GM21381 (cell line): ENCODE results near the gene DNAJB6.
"Not testable (repeated sequence)": the region's sequence is repeated elsewhere in the genome, so short reads cannot be mapped to it uniquely, and the experiment has no call there.

ENCODE experiments used
- ATAC-seq: cut with Tn5 transposase; IDR thresholded peaks from one replicate; pipeline ENCODE4 v1.9.1; 2021; ENCODE audit warnings: mild to moderate bottlenecking, moderate library complexity; ENCODE audit not compliant: unreplicated experiment

Gene DNAJB6

DNA sequence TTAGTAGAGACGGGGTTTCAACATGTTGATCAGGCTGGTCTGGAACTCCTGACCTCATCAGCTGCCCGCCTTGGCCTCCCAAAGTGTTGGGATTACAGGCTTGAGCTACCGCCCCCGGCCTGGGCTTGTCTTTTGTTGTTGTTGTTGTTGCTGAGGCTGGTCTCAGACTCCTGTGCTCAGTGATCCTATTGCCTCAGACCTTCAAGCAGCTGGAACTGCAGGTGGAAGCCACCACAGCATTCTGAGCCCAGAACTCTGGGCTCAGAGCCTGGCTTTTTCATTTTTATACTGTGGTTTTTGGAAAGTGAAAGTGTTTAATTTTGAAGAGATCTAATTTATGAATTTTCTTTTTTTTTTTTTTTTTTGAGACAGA lies 16.2 kb upstream of the DNAJB6 start:
- no peak for ATAC-seq

GRCh38 chr7:157323401-157323800 lies 13.4 kb upstream of the DNAJB6 start:
- no peak for ATAC-seq

- ATAC-seq: no peak
Observed at GRCh38 chr7:157329447-157329846, 7.4 kb upstream of the DNAJB6 start.

DNA sequence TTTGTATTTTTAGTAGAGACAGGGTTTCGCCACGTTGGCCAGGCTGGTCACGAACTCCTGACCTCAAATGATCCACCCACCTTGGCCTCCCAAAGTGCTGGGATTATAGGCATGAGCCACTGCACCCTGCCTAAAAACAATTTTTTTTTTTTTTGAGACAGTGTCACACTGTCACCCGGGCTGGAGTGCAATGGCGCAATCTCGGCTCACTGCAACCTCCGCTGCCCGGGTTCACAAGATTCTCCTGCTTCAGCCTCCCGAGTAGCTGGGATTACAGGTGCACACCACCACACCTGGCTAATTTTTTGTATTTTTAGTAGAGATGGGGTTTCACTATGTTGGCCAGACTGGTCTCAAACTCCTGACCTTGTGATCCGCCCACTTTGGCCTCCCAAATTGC lies 6.2 kb upstream of the DNAJB6 start:
- ATAC-seq: not testable (repeated sequence)

- not testable (repeated sequence) for ATAC-seq
Observed at GRCh38 chr7:157331049-157331448, 5.8 kb upstream of the DNAJB6 start.

DNA sequence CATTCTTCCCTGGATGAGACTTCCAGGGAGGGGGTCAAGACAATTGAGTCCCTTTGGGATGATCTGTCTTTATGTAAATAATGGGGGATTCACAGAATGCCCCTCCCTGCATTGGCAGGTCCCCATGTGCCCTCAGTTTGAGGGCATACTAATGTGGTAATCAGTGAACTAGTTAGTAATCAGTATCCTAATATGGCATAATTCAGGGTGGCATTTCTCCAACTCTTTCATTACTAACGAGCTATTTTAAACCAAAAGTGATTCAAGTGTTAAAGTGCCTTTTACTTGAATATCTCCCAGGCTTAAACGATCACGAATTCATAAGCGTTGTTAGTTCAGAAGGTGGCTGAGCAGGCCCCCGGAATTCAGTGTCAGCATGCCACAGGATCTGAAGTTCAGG lies 1.6 kb upstream of the DNAJB6 start:
- ATAC-seq: no peak

GRCh38 chr7:157335991-157336382 lies 817 bp upstream of the DNAJB6 start:
- ATAC-seq: no peak

GRCh38 chr7:157337316-157338149 lies 729 bp downstream of the DNAJB6 start:
- peak; percentile 46 for ATAC-seq

DNA sequence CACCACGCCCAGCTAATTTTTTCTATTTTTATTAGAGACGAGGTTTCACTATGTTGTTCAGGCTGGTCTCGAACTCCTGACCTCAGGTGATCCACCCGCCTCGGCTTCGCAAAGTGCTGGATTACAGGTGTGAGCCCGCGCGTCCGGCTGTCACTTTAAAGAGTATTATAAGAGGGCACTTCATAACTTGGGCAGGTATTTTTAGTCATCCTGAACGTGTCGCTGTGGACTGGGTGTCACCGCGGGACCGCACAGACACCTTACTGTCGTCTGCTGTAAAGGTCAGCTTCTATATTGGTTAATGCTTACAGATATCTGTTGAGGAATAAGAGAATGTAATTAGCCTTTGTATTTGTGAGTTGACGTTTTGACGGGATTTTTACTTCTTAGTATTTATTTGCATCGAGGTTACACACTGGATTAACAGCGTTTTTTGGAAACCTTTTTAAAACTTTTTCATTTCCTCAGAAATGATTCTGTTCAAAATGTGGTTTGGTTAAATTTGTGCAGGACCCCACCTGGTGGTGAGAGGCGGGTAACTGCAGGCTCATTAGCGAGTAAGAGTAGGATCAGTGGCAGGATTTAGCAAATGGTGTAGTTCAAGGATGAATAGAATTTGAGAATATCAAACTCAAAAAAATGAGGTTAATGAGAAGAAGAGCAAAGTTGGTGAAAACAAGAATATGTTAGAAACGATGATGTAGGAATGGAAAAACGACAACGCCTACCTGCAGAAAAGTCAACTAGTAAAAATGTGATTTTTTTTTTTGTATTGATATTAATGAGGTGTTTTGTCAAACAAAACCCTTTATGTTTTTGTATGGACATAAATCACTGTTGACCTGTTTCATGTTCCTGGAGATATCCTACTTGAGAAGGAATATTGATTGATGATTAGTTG lies 3.2 kb downstream of the DNAJB6 start:
- peak; percentile 16 for ATAC-seq

GRCh38 chr7:157347217-157347904 lies 10.6 kb downstream of the DNAJB6 start:
- no peak for ATAC-seq

DNA sequence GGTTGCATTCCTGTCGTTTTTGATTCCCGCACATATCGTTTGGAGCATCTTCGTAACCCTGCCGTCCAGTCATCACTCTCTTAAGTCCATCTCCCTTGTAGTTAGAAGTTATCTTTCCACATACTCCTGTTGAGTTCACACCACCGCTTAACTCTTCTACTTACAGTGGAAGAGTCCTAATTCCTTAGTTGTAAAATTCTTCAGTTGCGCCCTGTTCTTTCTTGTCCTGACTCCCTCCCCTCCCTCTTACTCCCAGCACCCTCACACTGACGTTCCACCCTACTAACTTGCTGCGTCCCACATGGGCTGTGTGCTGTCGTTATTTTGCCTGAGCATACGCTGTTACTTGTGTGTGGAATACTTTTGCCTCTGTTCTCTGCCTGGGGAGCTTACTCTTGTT lies 11.7 kb downstream of the DNAJB6 start:
- no peak for ATAC-seq

DNA sequence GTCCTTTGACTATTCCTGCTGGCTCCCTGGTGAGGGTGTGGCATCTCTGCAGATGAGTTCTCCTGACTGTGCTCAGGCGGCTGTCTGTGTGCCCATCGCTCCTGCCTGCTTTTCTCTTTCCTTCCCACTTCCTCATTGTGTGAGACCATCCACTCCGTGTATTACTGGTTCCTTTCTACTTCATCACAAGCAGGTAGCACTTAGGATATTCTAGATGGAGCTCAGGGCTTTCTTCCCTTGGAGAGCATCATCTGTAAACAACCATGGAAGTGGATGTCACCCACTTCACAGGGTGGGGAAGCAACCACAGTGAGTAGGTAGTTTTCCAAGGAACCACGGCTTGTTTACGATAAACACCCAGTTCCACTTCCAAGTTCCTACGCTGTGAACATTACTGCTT lies 15.7 kb downstream of the DNAJB6 start:
- no peak for ATAC-seq

- no peak for ATAC-seq
Observed at GRCh38 chr7:157355784-157356511, 19.1 kb downstream of the DNAJB6 start.

- ATAC-seq: peak; percentile 83
Observed at GRCh38 chr7:157357129-157358040, 20.6 kb downstream of the DNAJB6 start.

DNA sequence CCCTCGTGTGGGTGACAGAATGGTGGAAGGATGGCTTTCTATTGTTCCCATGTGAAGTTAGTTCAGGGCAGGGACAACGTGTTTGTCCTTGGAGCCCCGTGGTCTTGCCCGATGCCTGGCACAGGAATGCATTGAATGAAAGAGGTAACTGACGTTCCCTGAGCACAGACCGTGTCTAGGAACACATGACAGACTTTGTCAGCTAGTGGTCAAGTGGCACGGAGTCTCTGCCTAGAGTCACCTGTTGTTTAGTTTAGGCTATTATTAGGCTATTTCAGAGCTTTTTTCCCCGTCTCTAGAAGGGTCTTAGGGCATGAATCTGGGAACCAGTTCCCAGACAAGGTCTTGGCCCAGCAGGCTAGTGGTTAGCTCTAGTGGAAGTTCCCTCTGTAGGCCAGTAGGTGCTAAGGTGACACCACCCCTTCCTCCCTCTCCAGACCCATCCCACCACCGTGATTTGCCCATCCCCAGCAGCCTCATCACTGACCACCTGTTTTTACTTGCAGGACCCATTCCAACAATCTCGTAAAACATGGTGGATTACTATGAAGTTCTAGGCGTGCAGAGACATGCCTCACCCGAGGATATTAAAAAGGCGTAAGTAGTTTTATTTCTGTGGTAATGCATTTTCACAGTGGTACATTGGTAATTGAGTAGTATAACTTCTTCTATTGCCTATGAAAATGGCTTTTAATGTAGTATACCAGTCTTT lies 21.4 kb downstream of the DNAJB6 start:
- ATAC-seq: no peak

- ATAC-seq: no peak
Observed at GRCh38 chr7:157358753-157359096, 21.9 kb downstream of the DNAJB6 start.

DNA sequence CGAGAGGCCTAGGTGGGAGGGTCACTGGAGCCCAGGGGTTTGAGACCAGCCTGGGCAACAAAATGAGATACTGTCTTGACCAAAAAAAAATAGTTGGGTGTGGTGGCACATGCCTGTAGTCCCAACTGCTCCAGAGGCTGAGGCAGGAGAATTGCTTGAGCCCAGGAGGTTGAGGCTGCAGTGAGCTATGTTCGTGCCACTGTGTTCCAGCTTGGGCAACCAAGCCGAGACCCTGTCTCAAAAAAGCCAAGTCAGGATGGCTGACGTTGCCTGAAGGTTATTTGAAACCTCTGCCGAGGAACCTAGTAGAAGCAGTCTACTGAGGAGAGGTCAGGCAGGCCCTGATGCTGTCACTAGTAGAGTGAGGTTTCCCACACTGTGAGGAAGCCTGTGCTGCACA lies 22.8 kb downstream of the DNAJB6 start:
- no peak for ATAC-seq

DNA sequence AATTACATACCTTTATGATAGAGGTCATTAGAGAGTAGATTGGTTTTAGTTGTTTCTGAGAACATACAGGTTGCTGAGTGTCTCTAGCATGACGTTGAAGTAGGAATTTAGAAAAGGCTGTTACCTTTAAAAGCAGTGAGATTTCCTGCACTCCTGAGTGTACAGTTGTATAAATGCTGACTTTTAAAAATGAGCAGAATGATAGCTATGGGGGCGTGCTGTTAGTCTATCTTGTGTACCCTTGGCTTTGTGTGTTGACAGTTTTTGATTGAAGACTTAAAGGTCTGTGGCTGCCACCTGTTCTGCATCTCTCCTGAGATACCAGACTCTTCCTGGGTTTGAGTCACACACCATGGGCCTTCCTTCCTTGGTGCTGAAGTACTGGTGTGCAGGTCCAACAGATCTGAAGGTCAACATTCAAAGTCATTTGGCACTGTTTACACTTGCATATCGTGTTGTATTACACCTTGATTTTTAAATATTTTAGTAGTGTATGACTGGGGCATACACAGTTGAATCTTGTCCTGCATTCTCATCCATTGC lies 23.8 kb downstream of the DNAJB6 start:
- ATAC-seq: no peak

DNA sequence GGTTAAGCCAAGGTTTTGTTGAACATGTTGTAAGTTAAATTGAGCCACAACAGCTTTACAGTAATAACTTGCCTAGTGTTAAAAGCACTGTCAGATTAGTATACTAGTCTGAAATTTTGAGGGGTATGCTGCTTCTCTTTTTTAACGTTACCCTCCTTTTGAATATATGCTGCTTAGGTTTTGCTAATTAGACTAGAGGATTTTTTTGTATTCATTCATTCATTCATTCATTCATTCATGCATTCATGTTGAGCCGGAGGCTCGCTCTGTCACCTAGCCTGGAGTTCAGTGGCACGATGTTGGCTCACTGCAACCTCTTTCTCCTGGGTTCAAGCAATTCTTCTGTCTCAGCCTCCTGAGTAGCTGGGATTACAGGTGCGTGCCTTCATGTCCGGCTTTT lies 24.7 kb downstream of the DNAJB6 start:
- ATAC-seq: no peak
